Left lung (tissue), 10 donors: ENCODE data around the gene OLIG3. TPM values are rescaled to one million over a fixed set of nuclear protein-coding genes. Genes with fewer than 3 reads are reported as not detected.

Experiments used
- ATAC-seq: fragments of 200-7000 bp; cut with Tn5 transposase; one replicate; pipeline ENCODE4 v1.9.1; 2020; ENCODE audit warnings: moderate library complexity
- DNase-seq, 4 donors: peaks; one replicate each; pipeline ENCODE4 v3.0.0-alpha.2; 2013 to 2020
- H3K27ac ChIP-seq, 2 donors: fragments of 200-600 bp; sonication (generic) in 1 of 2; one replicate each; pipeline versions ENCODE4 v1.5.0 to v1.8.0; 2020 to 2021
- H3K27me3 ChIP-seq, 2 donors: fragments of 200-600 bp; sonication (generic) in 1 of 2; one replicate each; pipeline versions ENCODE4 v1.5.0 to v1.8.0; 2020 to 2021
- H3K36me3 ChIP-seq, 2 donors: fragments of 200-600 bp; sonication (generic) in 1 of 2; one replicate each; pipeline versions ENCODE4 v1.5.0 to v1.8.0; 2020 to 2021
- H3K4me1 ChIP-seq, 2 donors: fragments of 200-600 bp; one replicate each; pipeline ENCODE4 v1.8.0; 2021
- H3K4me3 ChIP-seq, 2 donors: fragments of 200-600 bp; sonication (generic) in 1 of 2; one replicate each; pipeline versions ENCODE4 v1.5.0 to v1.8.0; 2020 to 2021; ENCODE audit warnings: mild to moderate bottlenecking in 1 of 2
- H3K9me3 ChIP-seq, 2 donors: fragments of 200-600 bp; sonication (generic) in 1 of 2; one replicate each; pipeline versions ENCODE4 v1.5.0 to v1.8.0; 2020 to 2021
- CTCF ChIP-seq, 2 donors: fragments of 200-600 bp; sonication (generic) in 1 of 2; IDR thresholded peaks; one replicate each; pipeline versions ENCODE4 v1.5.0 to v1.8.0; 2021; ENCODE audit warnings: antibody characterized with exemption in 2 of 2
- intact Hi-C, 2 donors: fragments of 100-400 bp; cut with DNase I; formaldehyde crosslinking; loops; one replicate each; pipeline versions ENCODE4 v1.11.2 to v1.14.2; 2022
- polyA plus RNA-seq, 6 donors: library from polyadenylated mRNA; unstranded; fragments of 120-200 nt; gene quantifications; one replicate each; pipeline ENCODE4 v1.2.1, GENCODE V29; 2013; ENCODE audit not compliant: insufficient read length in 6 of 6
- total RNA-seq, 2 donors: library from RNA; stranded (reverse); fragmentation: NEBNext Ultra II Directional; extraction: Animal tissue kit (Norgen Biotek cat#: 25700); gene quantifications; one replicate each; pipeline ENCODE4 v1.2.1, GENCODE V29; 2021
- donor health status: DM: no; HTN: yes; CAD: no.
- donor health status: DM: no; HTN: no; CAD: no.

The OLIG3 gene
- total and polyA plus RNA-seq, 8 donors: not detected

- Histone ChIP-seq H3K36me3 (no peaks in the 10 kb centered on the region), H3K4me3 (no peak overlapping the region), H3K9me3 (no peaks in the 10 kb centered on the region), H3K27me3 (peaks cover 98 to 100% of the 10 kb centered on the region in 2 donors), H3K27ac (no peak overlapping the region), H3K4me1 (peaks cover 10 to 28% of the 10 kb centered on the region in 2 donors)
- peak in 1 of 4 donors; percentile 61 for DNase-seq
- intact Hi-C loops: no loop called here
- TF ChIP-seq CTCF (IDR thresholded peaks at IDR 0.05): no peak
- ATAC-seq: peak; percentile 34
Observed at GRCh38 chr6:137489046-137490005, 4.9 kb downstream of the OLIG3 start.

- peak in 1 of 4 donors; percentile 69 for DNase-seq
- Histone ChIP-seq H3K4me3 (no peak overlapping the region), H3K9me3 (no peaks in the 10 kb centered on the region), H3K36me3 (no peaks in the 10 kb centered on the region), H3K4me1 (peaks cover 7 to 27% of the 10 kb centered on the region in 2 donors), H3K27ac (no peak overlapping the region), H3K27me3 (peaks cover 93 to 100% of the 10 kb centered on the region in 2 donors)
- intact Hi-C loops: no loop called here
- ATAC-seq: peak; percentile 24
- no peak for TF ChIP-seq CTCF (IDR thresholded peaks at IDR 0.05)
Observed at GRCh38 chr6:137488150-137489045, 5.8 kb downstream of the OLIG3 start.

GRCh38 chr6:137487869-137488149 lies 6.4 kb downstream of the OLIG3 start:
- Histone ChIP-seq H3K36me3 (no peaks in the 10 kb centered on the region), H3K27me3 (peaks cover 93 to 100% of the 10 kb centered on the region in 2 donors), H3K27ac (no peak overlapping the region), H3K4me1 (peaks cover 5 to 21% of the 10 kb centered on the region in 2 donors), H3K4me3 (no peak overlapping the region), H3K9me3 (no peaks in the 10 kb centered on the region)
- intact Hi-C loops: no loop called here
- ATAC-seq (no peak), DNase-seq (peak in 1 of 4 donors; percentile 47)
- TF ChIP-seq CTCF (IDR thresholded peaks at IDR 0.05): no peak

GRCh38 chr6:137487181-137487868 lies 6.9 kb downstream of the OLIG3 start:
- Histone ChIP-seq H3K36me3 (no peaks in the 10 kb centered on the region), H3K9me3 (no peaks in the 10 kb centered on the region), H3K27ac (no peak overlapping the region), H3K4me3 (no peak overlapping the region), H3K27me3 (peaks cover 89 to 99% of the 10 kb centered on the region in 2 donors), H3K4me1 (peaks cover 5 to 19% of the 10 kb centered on the region in 2 donors)
- TF ChIP-seq CTCF (IDR thresholded peaks at IDR 0.05): no peak
- intact Hi-C loops: no loop called here
- ATAC-seq (no peak), DNase-seq (peak in 1 of 4 donors; percentile 43)
